Measurements from ENCODE around the gene PLXNA2.

Gene PLXNA2

DNA sequence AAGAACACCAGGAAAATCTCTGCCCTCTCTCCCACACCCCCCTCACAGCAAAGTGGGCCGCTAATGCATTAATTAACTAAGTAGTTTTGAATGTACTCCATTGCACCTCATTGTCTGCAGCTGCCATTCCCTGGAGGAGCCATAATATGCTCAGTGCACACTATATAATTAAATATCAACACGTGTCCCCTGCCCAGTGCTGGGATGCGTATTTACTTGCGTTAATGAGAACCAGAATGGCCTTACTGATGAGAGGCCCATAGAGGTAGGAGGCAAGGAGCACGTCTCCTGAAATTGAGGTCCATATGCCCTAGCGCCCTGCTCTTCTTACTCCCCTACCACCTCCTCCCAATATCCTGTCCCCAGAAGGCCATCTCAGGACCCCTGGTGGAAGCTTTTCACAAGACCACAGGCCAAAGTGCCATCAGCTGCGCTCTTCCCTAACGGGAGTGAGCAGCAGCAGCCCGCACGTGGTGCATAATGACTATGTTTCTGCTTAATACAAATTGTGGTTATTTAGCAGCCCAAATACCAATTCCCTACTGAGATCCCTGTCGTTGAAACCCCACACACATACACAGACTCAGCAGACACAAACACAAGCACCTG is 76.8 kb downstream of the PLXNA2 start:
- H3K4me3 ChIP-seq (ENCODE audit: low read depth, low read length), result no peak overlapping the region
- no peak for TF ChIP-seq CTCF (IDR thresholded peaks at IDR 0.05; ENCODE audit: low read depth, low read length)

DNA sequence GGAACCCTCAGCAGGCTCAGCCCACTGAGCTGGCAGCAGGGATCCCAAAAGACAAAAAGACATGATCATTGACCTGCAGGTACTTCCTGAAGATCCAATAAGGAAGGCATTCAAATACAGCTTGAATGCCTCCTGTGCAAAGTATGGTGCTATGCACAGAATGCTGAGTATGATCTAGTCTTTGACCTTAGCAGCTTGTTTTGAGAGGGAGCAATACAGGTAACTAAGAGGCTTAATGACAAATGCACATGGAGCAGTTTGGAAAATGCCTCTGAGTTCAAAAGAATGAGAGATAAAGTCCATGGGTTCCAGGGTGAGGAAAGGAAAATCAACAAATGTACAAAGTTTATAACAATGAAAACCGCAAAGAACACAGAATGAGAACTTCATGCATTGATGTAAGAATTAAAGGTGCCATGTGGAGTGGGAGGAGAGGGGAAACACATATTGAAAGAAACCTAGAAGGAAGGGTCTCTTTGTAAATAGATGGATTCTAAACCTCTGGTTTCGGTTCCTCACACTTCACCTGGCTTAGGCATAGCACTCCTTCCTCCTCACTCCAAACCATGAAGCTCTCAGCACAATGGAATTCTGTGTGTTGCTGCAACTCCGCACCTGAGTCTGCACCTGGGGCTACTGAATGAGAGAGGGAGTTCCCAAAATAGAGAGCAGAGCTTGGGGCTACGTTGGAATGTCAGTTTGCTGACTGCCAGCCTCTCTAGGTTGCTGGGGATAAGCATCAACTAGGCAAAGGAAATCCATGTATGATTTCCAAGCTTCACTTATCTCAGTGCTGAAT is 77.6 kb downstream of the PLXNA2 start:
- TF ChIP-seq CTCF (IDR thresholded peaks at IDR 0.05; ENCODE audit: low read depth, low read length), result no peak
- no peak overlapping the region for H3K4me3 ChIP-seq (ENCODE audit: low read depth, low read length)

- no peak overlapping the region for H3K4me3 ChIP-seq (ENCODE audit: low read depth, low read length)
- no peak for TF ChIP-seq CTCF (IDR thresholded peaks at IDR 0.05; ENCODE audit: low read depth, low read length)
These were observed 78.5 kb downstream of the PLXNA2 start for GRCh38 chr1:208165659-208166058.

DNA sequence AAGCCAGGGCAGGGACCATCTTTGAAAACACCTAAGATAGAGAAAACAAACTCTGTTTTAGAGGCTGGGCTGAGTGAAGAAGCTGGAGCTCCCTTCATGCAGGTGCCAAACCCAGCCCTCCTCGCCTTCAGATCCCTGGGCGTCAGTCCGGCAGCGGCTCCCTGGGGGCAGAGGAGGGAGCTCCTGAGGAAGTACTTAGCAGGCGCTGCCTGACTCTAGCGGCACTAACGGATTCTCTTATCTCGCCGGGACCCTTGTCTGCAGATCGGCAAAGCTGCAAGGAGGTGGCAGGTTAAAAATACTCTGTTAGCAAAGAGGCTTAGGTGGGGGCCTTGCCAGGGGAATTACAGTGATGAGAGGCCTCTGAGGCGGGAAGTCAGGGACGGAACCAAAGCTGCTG is 79.6 kb downstream of the PLXNA2 start:
- H3K4me3 ChIP-seq (ENCODE audit: low read depth, low read length), result no peak overlapping the region
- no peak for TF ChIP-seq CTCF (IDR thresholded peaks at IDR 0.05; ENCODE audit: low read depth, low read length)

DNA sequence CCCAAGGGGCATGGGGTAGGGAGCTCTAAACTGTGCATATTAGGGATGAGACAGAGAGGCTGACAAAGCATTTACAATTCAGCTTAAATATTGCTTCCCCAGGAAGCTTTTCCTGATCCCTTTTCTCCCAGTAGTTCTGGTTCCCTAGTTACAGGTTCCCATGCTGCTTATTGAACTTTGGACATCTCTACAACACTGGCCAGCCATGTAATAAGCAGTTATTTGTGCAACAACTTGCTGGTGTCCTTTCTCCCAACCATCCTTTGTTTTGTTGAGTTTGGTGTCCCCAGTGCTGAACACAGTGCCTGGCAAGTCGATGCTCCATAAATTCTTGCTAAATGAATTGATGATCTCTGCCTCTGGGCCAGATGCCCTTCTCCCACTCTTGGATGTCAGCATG is 80.6 kb downstream of the PLXNA2 start:
- H3K4me3 ChIP-seq (ENCODE audit: low read depth, low read length), result no peak overlapping the region
- TF ChIP-seq CTCF (IDR thresholded peaks at IDR 0.05; ENCODE audit: low read depth, low read length), result no peak

- no peak overlapping the region for H3K4me3 ChIP-seq (ENCODE audit: low read depth, low read length)
- TF ChIP-seq CTCF (IDR thresholded peaks at IDR 0.05; ENCODE audit: low read depth, low read length), result no peak
These were observed 81.3 kb downstream of the PLXNA2 start for GRCh38 chr1:208162903-208163302.

DNA sequence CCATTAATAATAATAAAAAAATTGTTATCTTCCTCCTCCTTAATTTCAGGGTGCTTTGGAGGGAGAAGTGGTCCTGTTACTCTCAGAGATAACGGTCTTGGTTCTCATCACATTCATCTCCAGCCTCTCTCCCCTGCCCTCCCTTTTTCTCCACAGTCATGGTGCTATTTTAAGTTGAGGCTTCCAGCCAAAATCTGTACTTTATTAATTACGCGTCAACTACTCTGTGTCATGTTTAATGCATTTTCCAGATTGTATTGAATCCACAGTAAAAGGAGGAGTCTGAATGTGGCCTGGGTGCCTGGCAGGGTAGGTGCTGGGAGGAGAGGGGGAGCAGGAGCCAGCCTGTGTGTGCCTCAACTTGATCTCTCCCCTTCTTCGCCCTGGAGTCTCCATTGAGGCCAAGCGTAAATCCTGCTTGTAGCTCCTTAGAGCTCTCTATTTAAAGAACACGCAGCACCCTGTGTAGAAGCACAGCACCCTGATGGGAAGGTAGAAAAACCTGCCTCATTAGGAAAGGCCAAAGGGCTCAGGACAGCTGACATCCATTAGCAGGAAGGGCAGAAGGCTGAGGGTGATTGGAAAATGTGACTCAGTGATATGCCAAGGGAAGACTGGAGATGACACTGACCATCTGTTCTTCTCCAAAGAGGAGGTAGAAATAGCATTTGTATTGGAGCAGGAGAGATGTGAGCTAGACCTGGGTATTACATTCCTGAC is 82.4 kb downstream of the PLXNA2 start:
- no peak overlapping the region for H3K4me3 ChIP-seq (ENCODE audit: low read depth, low read length)
- no peak for TF ChIP-seq CTCF (IDR thresholded peaks at IDR 0.05; ENCODE audit: low read depth, low read length)

All from WI38 (cell line).